WI38 (cell line): ENCODE data around the gene PYGB.

Experiments
- H3K4me3 ChIP-seq: 2 replicates; pipeline ENCODE4 v1.5.1; 2011; ENCODE audit warnings: low read depth, mild to moderate bottlenecking, control low read depth, low read length
- CTCF ChIP-seq: IDR thresholded peaks from 2 replicates; pipeline ENCODE4 v1.5.1; 2012; ENCODE audit warnings: low read depth, mild to moderate bottlenecking, control low read depth, low read length

Gene PYGB

DNA sequence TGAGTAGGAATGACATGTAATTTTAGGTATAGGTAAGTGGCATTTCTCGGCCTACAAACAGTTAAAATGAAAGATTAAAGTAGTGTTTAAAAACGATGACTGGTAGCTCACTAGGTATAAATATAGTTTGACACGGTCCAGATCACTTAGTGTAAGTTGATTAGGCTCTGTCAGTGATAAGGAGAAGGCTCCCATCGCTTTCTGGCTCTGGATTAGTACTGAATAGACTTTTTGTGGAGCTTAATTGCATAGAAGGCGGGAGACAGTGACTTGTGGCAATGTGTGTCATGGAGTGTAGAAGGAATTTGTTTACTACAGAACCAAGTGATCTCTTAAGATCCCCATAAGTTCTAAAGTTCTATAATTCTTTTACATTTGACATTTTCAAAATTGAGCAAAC is 6.7 kb downstream of the PYGB start:
- TF ChIP-seq CTCF = no peak
- no peak overlapping the region for H3K4me3 ChIP-seq

DNA sequence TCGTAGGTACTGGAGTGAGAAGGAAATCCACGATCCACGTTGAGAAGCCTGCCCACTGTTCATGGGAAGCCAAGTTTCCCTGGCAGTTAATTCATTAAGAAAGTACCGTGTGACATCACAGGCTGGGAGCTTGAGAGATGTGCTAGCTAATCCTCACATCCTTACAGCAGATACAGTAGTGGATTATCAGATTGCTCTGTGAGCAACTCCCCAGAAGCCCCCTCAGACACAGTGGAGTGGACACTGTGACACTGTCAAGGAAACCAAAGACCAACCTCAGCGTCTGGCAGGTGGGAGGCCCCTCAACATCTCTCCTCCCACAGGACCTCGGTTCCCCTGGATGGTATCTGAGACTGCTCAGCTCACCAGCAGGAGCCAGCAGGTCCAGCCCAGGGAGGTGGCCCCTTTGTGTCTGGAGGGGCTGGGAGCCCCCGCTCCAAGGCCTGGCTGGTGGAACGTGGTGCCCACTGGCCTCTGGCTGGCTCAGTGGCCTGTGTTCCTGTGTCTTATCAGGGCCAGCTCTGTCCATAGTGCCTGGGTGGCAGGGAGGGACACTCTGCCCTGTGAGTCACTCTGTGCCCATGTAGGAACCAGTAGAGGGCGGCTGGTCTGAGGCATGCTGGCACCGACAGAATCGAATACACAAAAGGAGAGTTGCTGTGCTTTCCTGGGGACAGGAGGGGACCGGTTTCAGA is 7.2 kb downstream of the PYGB start:
- no peak overlapping the region for H3K4me3 ChIP-seq
- TF ChIP-seq CTCF = no peak

DNA sequence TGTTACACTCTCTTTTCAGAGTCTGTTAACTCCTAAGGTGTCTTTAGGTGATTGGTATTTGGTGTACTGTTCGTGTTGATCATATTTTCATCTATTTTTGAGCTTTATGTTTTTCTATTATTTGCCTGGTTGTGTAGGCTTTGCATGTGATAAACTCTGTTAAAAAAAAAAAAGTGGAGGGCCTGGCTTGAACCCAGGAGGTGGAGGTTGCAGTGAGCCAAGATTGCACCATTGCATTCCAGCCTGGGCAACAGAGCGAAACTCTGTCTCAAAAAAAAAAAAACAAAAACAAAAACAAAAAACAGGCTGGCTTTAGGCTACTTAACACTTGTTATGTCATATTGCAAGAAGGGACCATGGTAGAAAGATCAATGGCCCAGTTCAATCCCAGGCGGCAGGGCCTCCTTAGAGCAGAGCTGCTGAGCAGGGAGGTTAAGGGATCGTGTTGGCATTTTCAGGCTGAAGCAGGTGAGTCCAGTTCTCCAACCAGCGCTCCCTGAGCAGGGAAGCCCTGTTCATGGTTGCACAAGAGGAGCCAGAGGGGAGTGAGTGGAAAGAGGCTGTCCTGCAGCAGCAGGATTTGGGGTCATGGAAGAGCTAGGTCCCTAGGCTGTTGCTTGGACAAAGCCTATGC is 8.5 kb downstream of the PYGB start:
- no peak for TF ChIP-seq CTCF
- H3K4me3 ChIP-seq = no peak overlapping the region

DNA sequence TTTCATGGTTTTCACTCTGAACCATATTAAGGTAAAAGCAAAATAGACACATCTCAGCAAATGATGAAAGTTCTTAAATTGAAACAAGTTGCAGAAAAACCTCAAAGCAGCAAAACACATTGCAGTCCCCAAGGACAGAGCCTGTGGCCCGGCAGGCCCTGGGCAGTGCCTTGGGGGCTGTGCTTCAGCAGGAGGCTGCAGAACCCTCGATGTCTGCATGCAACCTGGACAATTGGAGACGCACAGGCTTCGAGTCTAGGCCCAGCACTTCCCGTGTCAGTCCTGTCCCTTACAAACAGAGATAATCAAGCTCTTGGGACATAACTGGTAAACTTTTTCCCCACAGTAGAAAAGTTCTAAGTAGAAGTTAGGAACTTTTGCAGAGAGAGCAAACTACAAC is 9.2 kb downstream of the PYGB start:
- no peak for TF ChIP-seq CTCF

DNA sequence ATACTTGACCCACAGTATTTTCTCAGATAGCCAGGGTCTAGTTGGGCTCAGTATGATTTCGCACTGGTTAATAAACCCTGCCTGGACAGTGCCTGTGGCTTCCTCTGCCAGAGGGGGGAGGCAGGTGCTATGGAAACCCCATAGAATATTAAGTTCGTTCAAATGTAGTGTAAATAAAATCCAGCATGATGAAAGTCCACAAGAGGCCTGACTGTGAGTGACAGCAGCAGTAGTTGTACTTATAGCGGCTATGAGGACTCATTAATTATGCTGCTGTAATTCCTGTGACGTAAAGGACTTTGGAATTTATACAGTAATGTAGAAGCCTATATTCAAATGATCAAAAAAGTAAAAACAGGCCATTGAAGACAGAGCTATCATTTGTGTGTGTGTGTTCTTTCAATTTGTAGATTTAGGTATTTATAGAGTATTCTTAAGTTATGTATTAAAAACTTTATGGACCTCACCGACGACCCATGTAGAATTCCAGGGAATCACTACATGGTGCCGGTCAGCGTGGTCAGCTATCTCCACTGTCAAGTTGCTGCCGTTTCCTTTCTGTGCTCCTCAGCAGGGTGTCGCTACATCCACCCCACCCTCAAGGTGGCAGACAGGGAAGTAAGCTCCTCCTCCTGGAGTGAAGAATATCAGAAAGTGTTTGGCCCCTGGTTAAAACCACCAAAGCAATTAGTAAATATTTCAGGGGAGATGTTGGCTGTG is 10.0 kb downstream of the PYGB start:
- TF ChIP-seq CTCF = no peak
- H3K4me3 ChIP-seq = no peak overlapping the region

More for the DNA sequence above, 9.2 kb downstream of the PYGB start:
- H3K4me3 ChIP-seq = no peak overlapping the region

GRCh38 chr20:25258476-25258805 is 10.6 kb downstream of the PYGB start:
- no peak overlapping the region for H3K4me3 ChIP-seq
- no peak for TF ChIP-seq CTCF

- TF ChIP-seq CTCF = no peak
- no peak overlapping the region for H3K4me3 ChIP-seq
Observed at GRCh38 chr20:25258828-25259227, 10.9 kb downstream of the PYGB start.
